ENCODE data around the gene SKA3.

DNA sequence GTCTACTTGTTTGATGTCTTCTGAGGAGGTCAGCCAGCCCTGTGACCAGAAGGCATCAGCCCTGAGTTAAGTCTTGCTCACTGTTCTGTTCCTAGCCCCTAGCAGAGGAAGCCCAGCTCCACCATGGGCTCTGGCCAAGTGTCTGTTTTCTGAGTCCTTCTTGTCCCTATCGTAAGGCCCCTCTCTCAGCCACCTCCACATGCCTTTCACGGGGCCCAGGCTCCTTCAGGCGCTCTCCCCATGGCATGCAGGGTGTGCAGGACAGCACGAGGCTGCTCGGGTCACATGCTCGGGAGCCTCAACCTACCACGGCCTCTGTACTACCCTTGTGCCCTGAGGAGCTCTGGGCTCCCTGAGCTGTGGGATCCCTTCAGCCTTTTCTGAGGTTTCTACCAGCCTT, 67.2 kb downstream of the SKA3 start:
- TF ChIP-seq FOXM1 (IDR thresholded peaks at IDR 0.05; ENCODE audit: borderline replicate concordance) (no peak), NFRKB (IDR thresholded peaks at IDR 0.05) (no peak), SP1 (IDR thresholded peaks at IDR 0.05) (no peak), SUZ12 (IDR thresholded peaks at IDR 0.05) (no peak), TARDBP (IDR thresholded peaks at IDR 0.05) (no peak), FOXA1 (IDR thresholded peaks at IDR 0.05) (no peak), HDGF (IDR thresholded peaks at IDR 0.05; ENCODE audit: borderline replicate concordance) (no peak), L3MBTL2 (conservative IDR thresholded peaks at IDR 0.05) (no peak)

Data from HEK293T (cell line).